Measurements from ENCODE around the gene PALS2.
A peak's percentile ranks its signal among the peaks of the same experiment; 100 is the strongest.

Gene PALS2

GRCh38 chr7:24573554-24574338, 494 bp downstream of the PALS2 start:
- no peak for DNase-seq (ENCODE audit: extremely low read depth, low read depth)
- TF ChIP-seq CTCF (IDR thresholded peaks at IDR 0.05; ENCODE audit: low read depth, low read length): no peak

- TF ChIP-seq CTCF (IDR thresholded peaks at IDR 0.05; ENCODE audit: low read depth, low read length): no peak
- DNase-seq (ENCODE audit: extremely low read depth, low read depth): no peak
Measured at GRCh38 chr7:24574386-24574785, 1.1 kb downstream of the PALS2 start.

GRCh38 chr7:24574950-24575349, 1.7 kb downstream of the PALS2 start:
- DNase-seq (ENCODE audit: extremely low read depth, low read depth): no peak
- no peak for TF ChIP-seq CTCF (IDR thresholded peaks at IDR 0.05; ENCODE audit: low read depth, low read length)

- peak; percentile 73 for TF ChIP-seq CTCF (IDR thresholded peaks at IDR 0.05; ENCODE audit: low read depth, low read length)
- peak; percentile 43 for DNase-seq (ENCODE audit: extremely low read depth, low read depth)
Measured at GRCh38 chr7:24576171-24577025, 3.1 kb downstream of the PALS2 start.

- TF ChIP-seq CTCF (IDR thresholded peaks at IDR 0.05; ENCODE audit: low read depth, low read length): no peak
- DNase-seq (ENCODE audit: extremely low read depth, low read depth): no peak
Measured at GRCh38 chr7:24578052-24578451, 4.8 kb downstream of the PALS2 start.

- TF ChIP-seq CTCF (IDR thresholded peaks at IDR 0.05; ENCODE audit: low read depth, low read length): no peak
- DNase-seq (ENCODE audit: extremely low read depth, low read depth): no peak
Measured at GRCh38 chr7:24580283-24580946, 7.2 kb downstream of the PALS2 start.

Data from AG09319 (cell line).